GM23338 (cell line): ENCODE measurements around the gene GRAMD1B. TPM values are rescaled to one million over a fixed set of nuclear protein-coding genes. Genes with fewer than 3 reads are reported as not detected.

Source experiments
- ATAC-seq: fragments of 200-7000 bp; cut with Tn5 transposase; 3 replicates; pipeline ENCODE4 v1.9.1; 2020
- DNase-seq: peaks from one replicate; pipeline ENCODE4 v3.0.0-alpha.2; 2015; ENCODE audit warnings: low spot score
- H2AFZ ChIP-seq: fragments of 200-600 bp; sonication (generic); 2 replicates; pipeline ENCODE4 v1.8.0; 2016; ENCODE audit warnings: antibody characterized with exemption, mild to moderate bottlenecking, moderate library complexity
- H3F3A ChIP-seq: fragments of 200-600 bp; sonication (generic); replicated peaks from 2 replicates; pipeline ENCODE4 v1.8.0; 2017; ENCODE audit warnings: antibody characterized with exemption, mixed run types, low read depth
- H3K27ac ChIP-seq: fragments of 200-600 bp; sonication (generic); 2 replicates; pipeline ENCODE4 v1.6.1; 2016; ENCODE audit warnings: low read depth
- H3K27me3 ChIP-seq: fragments of 200-600 bp; sonication (generic); 2 replicates; pipeline ENCODE4 v1.8.0; 2016; ENCODE audit warnings: mild to moderate bottlenecking, mixed run types, moderate library complexity; ENCODE audit not compliant: insufficient read depth
- H3K36me3 ChIP-seq: fragments of 200-600 bp; sonication (generic); 2 replicates; pipeline ENCODE4 v1.8.0; 2016; ENCODE audit warnings: mild to moderate bottlenecking; ENCODE audit not compliant: insufficient read depth
- H3K4me1 ChIP-seq: fragments of 200-600 bp; sonication (generic); 2 replicates; pipeline ENCODE4 v1.8.0; 2016; ENCODE audit warnings: mild to moderate bottlenecking, moderate library complexity; ENCODE audit not compliant: insufficient read depth
- H3K4me2 ChIP-seq: fragments of 200-600 bp; sonication (generic); 2 replicates; pipeline ENCODE4 v1.7.1; 2017; ENCODE audit warnings: mixed run types
- H3K4me3 ChIP-seq: fragments of 200-600 bp; sonication (generic); 2 replicates; pipeline ENCODE4 v1.6.1; 2016; ENCODE audit warnings: mixed run types
- H3K79me2 ChIP-seq: fragments of 200-600 bp; sonication (generic); replicated peaks from 2 replicates; pipeline ENCODE4 v1.8.0; 2017; ENCODE audit warnings: mild to moderate bottlenecking; ENCODE audit not compliant: insufficient read depth
- H3K9me2 ChIP-seq: fragments of 200-600 bp; sonication (generic); 2 replicates; pipeline ENCODE4 v1.8.0; 2017; ENCODE audit not compliant: insufficient read depth
- H4K20me1 ChIP-seq: fragments of 200-600 bp; sonication (generic); replicated peaks from 2 replicates; pipeline ENCODE4 v1.8.0; 2017; ENCODE audit warnings: mild to moderate bottlenecking; ENCODE audit not compliant: insufficient read depth
- H3K27ac Mint-ChIP-seq: 2 replicates; pipeline ENCODE4 v1.8.0; 2020; ENCODE audit warnings: inconsistent platforms, mild to moderate bottlenecking, moderate library complexity, mixed read lengths
- H3K27me3 Mint-ChIP-seq: 3 replicates; pipeline ENCODE4 v1.8.0; 2022; ENCODE audit warnings: low read depth, mild to moderate bottlenecking, moderate library complexity, mixed read lengths, inconsistent platforms; ENCODE audit not compliant: insufficient read depth, poor library complexity
- H3K36me3 Mint-ChIP-seq: 3 replicates; pipeline ENCODE4 v1.8.0; 2021; ENCODE audit warnings: low read depth, mild to moderate bottlenecking, inconsistent platforms, moderate library complexity, mixed read lengths
- H3K4me1 Mint-ChIP-seq: 3 replicates; pipeline ENCODE4 v1.8.0; 2020; ENCODE audit warnings: mild to moderate bottlenecking, inconsistent platforms, mixed read lengths
- H3K4me3 Mint-ChIP-seq: 3 replicates; pipeline ENCODE4 v1.8.0; 2021; ENCODE audit warnings: moderate library complexity, mild to moderate bottlenecking, inconsistent platforms, mixed read lengths
- H3K9me3 Mint-ChIP-seq: 3 replicates; pipeline ENCODE4 v1.8.0; 2020; ENCODE audit warnings: moderate library complexity, mild to moderate bottlenecking, inconsistent platforms, mixed read lengths
- CTCF ChIP-seq, 2 experiments: fragments of 200-600 bp in 1 of 2; sonication (generic) in 1 of 2; conservative IDR thresholded peaks; 2 replicates each; pipeline versions ENCODE4 v1.5.1 to v1.6.1; 2016 to 2017; ENCODE audit warnings: antibody characterized with exemption in 2 of 2, low read depth in 2 of 2, mild to moderate bottlenecking in 2 of 2, moderate library complexity in 1 of 2
- ETS1 ChIP-seq: IDR thresholded peaks from 2 replicates; pipeline ENCODE4 v1.6.1; 2016; ENCODE audit warnings: antibody characterized with exemption
- EZH2 ChIP-seq: fragments of 200-600 bp; sonication (generic); IDR thresholded peaks from one replicate; pipeline ENCODE4 v1.8.0; 2017; ENCODE audit warnings: antibody characterized with exemption, mild to moderate bottlenecking, low read depth; ENCODE audit not compliant: unreplicated experiment
- EZH2phosphoT487 ChIP-seq: fragments of 200-600 bp; sonication (generic); IDR thresholded peaks from one replicate; pipeline ENCODE4 v1.8.1; 2018; ENCODE audit warnings: antibody characterized with exemption; ENCODE audit not compliant: unreplicated experiment
- NANOG ChIP-seq: IDR thresholded peaks from 2 replicates; pipeline ENCODE4 v1.6.1; 2016; ENCODE audit warnings: antibody characterized with exemption, borderline replicate concordance
- POLR2AphosphoS5 ChIP-seq: IDR thresholded peaks from 2 replicates; pipeline ENCODE4 v1.6.1; 2016; ENCODE audit warnings: antibody characterized with exemption, low read depth
- REST ChIP-seq: IDR thresholded peaks from one replicate; pipeline ENCODE4 v1.6.1; 2018; ENCODE audit warnings: antibody characterized with exemption; ENCODE audit not compliant: unreplicated experiment
- STAT1 ChIP-seq: IDR thresholded peaks from one replicate; pipeline ENCODE4 v1.6.1; 2016; ENCODE audit warnings: antibody characterized with exemption; ENCODE audit not compliant: unreplicated experiment
- ZNF114 ChIP-seq: fragments of 250-450 bp; sonication (Bioruptor Pico); IDR thresholded peaks from 2 replicates; pipeline ENCODE4 v1.5.0; 2020; ENCODE audit warnings: mild to moderate bottlenecking, moderate library complexity
- ZNF462 ChIP-seq: fragments of 250-450 bp; sonication (Bioruptor Pico); IDR thresholded peaks from 2 replicates; pipeline ENCODE4 v1.5.0; 2020; ENCODE audit warnings: mild to moderate bottlenecking, moderate library complexity
- polyA plus RNA-seq: library from polyadenylated mRNA; unstranded; fragments of >200 nt; fragmentation: Nextera tagmentation; extraction: Ambion mirVana; gene quantifications from 2 replicates; pipeline ENCODE4 v1.2.1, GENCODE V29; 2016
- total RNA-seq: library from RNA; depleted of rRNA; stranded (reverse); fragments of >200 nt; shearing (Covaris generic); gene quantifications from 2 replicates; pipeline ENCODE4 v1.2.3, GENCODE V29; 2014

GRAMD1B gene
- total and polyA plus RNA-seq, 2 experiments from 2014 or later = 3.7 to 24.3 TPM

- no peak for TF ChIP-seq ZNF462 (CRISPR knock-in tag)
These were observed 91.9 kb downstream of the GRAMD1B start (continued) for GRCh38 chr11:123521930-123522329.

GRCh38 chr11:123523539-123523938, 93.5 kb downstream of the GRAMD1B start:
- Histone ChIP-seq H2AFZ (no peak overlapping the region), H3K27me3 (no peaks in the 10 kb centered on the region), H3K79me2 (no peaks in the 10 kb centered on the region), H3K27ac (no peak overlapping the region), H3K4me3 (no peak overlapping the region), H3K4me1 (peaks cover 52% of the 10 kb centered on the region), H3K9me2 (no peaks in the 10 kb centered on the region), H3F3A (no peaks in the 10 kb centered on the region), H4K20me1 (no peaks in the 10 kb centered on the region), H3K36me3 (no peaks in the 10 kb centered on the region), H3K4me2 (no peak overlapping the region)
- Mint-ChIP-seq H3K27ac (no peak overlapping the region), H3K27me3 (peaks cover 1% of the 10 kb centered on the region), H3K9me3 (no peaks in the 10 kb centered on the region; the same call in 1 of the 3 replicates), H3K4me1 (peaks cover 54% of the 10 kb centered on the region), H3K36me3 (no peaks in the 10 kb centered on the region), H3K4me3 (no peak overlapping the region)
- no peak for ATAC-seq
- no peak for DNase-seq
- no peak for TF ChIP-seq EZH2phosphoT487
- TF ChIP-seq ZNF114 = no peak
- no peak for TF ChIP-seq ETS1
- no peak for TF ChIP-seq STAT1
- TF ChIP-seq CTCF (conservative IDR thresholded peaks at IDR 0.05; ENCODE audit: low read depth in 2 of 2) = no peak
- TF ChIP-seq REST = no peak
- no peak for TF ChIP-seq POLR2AphosphoS5
- TF ChIP-seq EZH2 = no peak
- TF ChIP-seq NANOG = no peak
